Activated B cell treated with CpG ODN at 0.5 μM for 24 hours (primary cell): ENCODE results near the gene MLLT3. TPM values are rescaled to one million over a fixed set of nuclear protein-coding genes. Genes with fewer than 3 reads are reported as not detected.

ENCODE experiments used
- ATAC-seq: fragments of 200-7000 bp; cut with Tn5 transposase; one replicate; pipeline ENCODE4 v1.10.0; 2021; ENCODE audit warnings: low read depth, mild to moderate bottlenecking, moderate library complexity
- CTCF ChIA-PET: fragments of 350-600 bp; sonication (Branson Sonifier 250); formaldehyde crosslinking; loops from one replicate; lab custom pipeline; 2021; ENCODE audit warnings: antibody characterized with exemption; lab: Charles Lee
- POLR2A ChIA-PET: fragments of 350-600 bp; sonication (Branson Sonifier 250); formaldehyde crosslinking; loops from one replicate; lab custom pipeline; 2021; ENCODE audit warnings: antibody characterized with exemption; lab: Charles Lee
- DNase-seq: peaks from one replicate; pipeline ENCODE4 v3.0.0; 2022
- H3K27ac Mint-ChIP-seq: one replicate; pipeline ENCODE4 v1.8.0; 2020; ENCODE audit warnings: mixed read lengths
- H3K27me3 Mint-ChIP-seq: one replicate; pipeline ENCODE4 v1.8.0; 2021; ENCODE audit warnings: mixed read lengths
- H3K36me3 Mint-ChIP-seq: one replicate; pipeline ENCODE4 v1.8.0; 2021; ENCODE audit warnings: low read depth, mixed read lengths
- H3K4me1 Mint-ChIP-seq: one replicate; pipeline ENCODE4 v1.8.0; 2021; ENCODE audit warnings: mixed read lengths
- H3K4me3 Mint-ChIP-seq: one replicate; pipeline ENCODE4 v1.8.0; 2020; ENCODE audit warnings: mild to moderate bottlenecking, mixed read lengths
- H3K9me3 Mint-ChIP-seq: one replicate; pipeline ENCODE4 v1.8.0; 2020; ENCODE audit warnings: mixed read lengths
- CTCF ChIP-seq: fragments of 200-600 bp; IDR thresholded peaks from one replicate; pipeline ENCODE4 v1.8.0; 2022; ENCODE audit warnings: antibody characterized with exemption, mild to moderate bottlenecking
- intact Hi-C: fragments of 100-400 bp; cut with micrococcal nuclease; formaldehyde crosslinking; loops from one replicate; pipeline ENCODE4 v1.15.1; 2024
- total RNA-seq: library from RNA; stranded (reverse); gene quantifications from 2 replicates; pipeline ENCODE4 v1.2.3, GENCODE V29; 2022

Gene MLLT3
- total RNA-seq, 1 donor from 2014 or later, result 1.5 TPM

GRCh38 chr9:20473515-20474013 is 148.7 kb downstream of the MLLT3 start:
- DNase-seq (no peak), ATAC-seq (no peak)
- no peaks in the 10 kb centered on the region for H3K36me3 Mint-ChIP-seq
- ChIA-PET POLR2A (no interaction called here), CTCF (no interaction called here)
- H3K27me3 Mint-ChIP-seq, result no peaks in the 10 kb centered on the region
- H3K9me3 Mint-ChIP-seq, result no peaks in the 10 kb centered on the region
- H3K27ac Mint-ChIP-seq, result no peak overlapping the region
- TF ChIP-seq CTCF, result no peak
- intact Hi-C loops, result no loop called here
- H3K4me1 Mint-ChIP-seq, result no peaks in the 10 kb centered on the region
- no peak overlapping the region for H3K4me3 Mint-ChIP-seq

GRCh38 chr9:20472342-20473045 is 149.8 kb downstream of the MLLT3 start:
- no peaks in the 10 kb centered on the region for H3K36me3 Mint-ChIP-seq
- DNase-seq (no peak), ATAC-seq (no peak)
- POLR2A ChIA-PET, result no interaction called here
- H3K27me3 Mint-ChIP-seq, result no peaks in the 10 kb centered on the region
- H3K4me3 Mint-ChIP-seq, result no peak overlapping the region
- CTCF ChIA-PET, result no interaction called here
- TF ChIP-seq CTCF, result no peak
- H3K4me1 Mint-ChIP-seq, result no peaks in the 10 kb centered on the region
- no peaks in the 10 kb centered on the region for H3K9me3 Mint-ChIP-seq
- H3K27ac Mint-ChIP-seq, result no peak overlapping the region
- intact Hi-C loops, result no loop called here

GRCh38 chr9:20466328-20467008 is 155.8 kb downstream of the MLLT3 start:
- no peak for TF ChIP-seq CTCF
- H3K27ac Mint-ChIP-seq, result no peak overlapping the region
- H3K4me1 Mint-ChIP-seq, result no peaks in the 10 kb centered on the region
- H3K9me3 Mint-ChIP-seq, result no peaks in the 10 kb centered on the region
- DNase-seq (no peak), ATAC-seq (no peak)
- POLR2A ChIA-PET, result no interaction called here
- H3K4me3 Mint-ChIP-seq, result no peak overlapping the region
- H3K36me3 Mint-ChIP-seq, result no peaks in the 10 kb centered on the region
- no peaks in the 10 kb centered on the region for H3K27me3 Mint-ChIP-seq
- intact Hi-C loops, result no loop called here
- CTCF ChIA-PET, result no interaction called here

- Mint-ChIP-seq H3K4me1 (no peaks in the 10 kb centered on the region), H3K9me3 (no peaks in the 10 kb centered on the region), H3K4me3 (no peak overlapping the region), H3K27me3 (no peaks in the 10 kb centered on the region), H3K36me3 (no peaks in the 10 kb centered on the region), H3K27ac (no peak overlapping the region)
- ChIA-PET CTCF (no interaction called here), POLR2A (no interaction called here)
- ATAC-seq, result no peak
- no peak for TF ChIP-seq CTCF
- intact Hi-C loops, result no loop called here
- no peak for DNase-seq
Observed at GRCh38 chr9:20464242-20464641, 158.1 kb downstream of the MLLT3 start.

- intact Hi-C loops, result no loop called here
- DNase-seq, result no peak
- Mint-ChIP-seq H3K4me3 (no peak overlapping the region), H3K27ac (no peak overlapping the region), H3K9me3 (no peaks in the 10 kb centered on the region), H3K27me3 (no peaks in the 10 kb centered on the region), H3K4me1 (no peaks in the 10 kb centered on the region), H3K36me3 (no peaks in the 10 kb centered on the region)
- ChIA-PET CTCF (no interaction called here), POLR2A (no interaction called here)
- TF ChIP-seq CTCF, result no peak
- no peak for ATAC-seq
Observed at GRCh38 chr9:20463823-20464222, 158.5 kb downstream of the MLLT3 start.
